Kidney tubule cell (primary cell): ENCODE measurements around the gene C19orf85.
"Not testable (repeated sequence)": the region's sequence is repeated elsewhere in the genome, so short reads cannot be mapped to it uniquely, and the experiment has no call there.

Experiments used
- DNase-seq: peaks from one replicate; pipeline ENCODE4 v3.0.0-alpha.2; 2018; ENCODE audit warnings: low spot score

Gene C19orf85

GRCh38 chr19:55464662-55465054 is at the start of gene C19orf85:
C19orf85 (minus strand) TSS chr19:55464751; CDS start chr19:55464554, 197 bp downstream.
- DNase-seq, result no peak

- DNase-seq, result no peak
Measured at GRCh38 chr19:55508120-55508519, 43.6 kb upstream of the C19orf85 start.

- no peak for DNase-seq
Measured at GRCh38 chr19:55504981-55505380, 40.4 kb upstream of the C19orf85 start.

- DNase-seq, result no peak
Measured at GRCh38 chr19:55504252-55504603, 39.7 kb upstream of the C19orf85 start.

- peak; percentile 91 for DNase-seq
Measured at GRCh38 chr19:55503502-55504251, 39.1 kb upstream of the C19orf85 start.

GRCh38 chr19:55503157-55503501 is 38.6 kb upstream of the C19orf85 start:
- DNase-seq, result no peak

GRCh38 chr19:55502197-55502952 is 37.8 kb upstream of the C19orf85 start:
- DNase-seq, result no peak

GRCh38 chr19:55500368-55500952 is 35.9 kb upstream of the C19orf85 start:
- DNase-seq, result no peak

GRCh38 chr19:55498246-55498840 is 33.8 kb upstream of the C19orf85 start:
- no peak for DNase-seq

GRCh38 chr19:55497763-55498162 is 33.2 kb upstream of the C19orf85 start:
- no peak for DNase-seq

- not testable (repeated sequence) for DNase-seq
Measured at GRCh38 chr19:55496820-55497219, 32.3 kb upstream of the C19orf85 start.

GRCh38 chr19:55495646-55496349 is 31.2 kb upstream of the C19orf85 start:
- DNase-seq, result peak; percentile 41

- DNase-seq, result no peak
Measured at GRCh38 chr19:55494172-55494761, 29.7 kb upstream of the C19orf85 start.

- no peak for DNase-seq
Measured at GRCh38 chr19:55493645-55494171, 29.2 kb upstream of the C19orf85 start.

- no peak for DNase-seq
Measured at GRCh38 chr19:55493052-55493644, 28.6 kb upstream of the C19orf85 start.

GRCh38 chr19:55492362-55492944 is 27.9 kb upstream of the C19orf85 start:
- DNase-seq, result no peak

- DNase-seq, result no peak
Measured at GRCh38 chr19:55491546-55492360, 27.2 kb upstream of the C19orf85 start.

GRCh38 chr19:55490478-55491432 is 26.2 kb upstream of the C19orf85 start:
- DNase-seq, result no peak
